Right renal cortex interstitium (tissue), 3 donors: ENCODE results near the gene TAS2R13. TPM values are rescaled to one million over a fixed set of nuclear protein-coding genes. Genes with fewer than 3 reads are reported as not detected.

Source experiments
- DNase-seq, 3 donors: peaks; one replicate each; pipeline ENCODE4 v3.0.0-alpha.2; 2013; ENCODE audit warnings: low read depth in 3 of 3, low spot score in 2 of 3
- polyA plus RNA-seq, 3 donors: library from polyadenylated mRNA; unstranded; fragments of 120-200 nt; gene quantifications; one replicate each; pipeline ENCODE4 v1.2.1, GENCODE V29; 2013; ENCODE audit not compliant: insufficient read length in 3 of 3

Gene TAS2R13
- under 1 TPM in 2 of 3 donors, not detected in 1; 0.10 TPM for polyA plus RNA-seq

GRCh38 chr12:10909462-10909861, at the start of gene TAS2R13:
Gene TAS2R13 (minus strand): TSS chr12:10909562. CDS start chr12:10909298, 264 bp downstream.
- DNase-seq: no peak

GRCh38 chr12:10957741-10958140, 48.4 kb upstream of the TAS2R13 start:
- DNase-seq: no peak

- DNase-seq: no peak
Observed at GRCh38 chr12:10956085-10956484, 46.7 kb upstream of the TAS2R13 start.

- no peak for DNase-seq
Observed at GRCh38 chr12:10952645-10953044, 43.3 kb upstream of the TAS2R13 start.

- no peak for DNase-seq
Observed at GRCh38 chr12:10943167-10943566, 33.8 kb upstream of the TAS2R13 start.

DNA sequence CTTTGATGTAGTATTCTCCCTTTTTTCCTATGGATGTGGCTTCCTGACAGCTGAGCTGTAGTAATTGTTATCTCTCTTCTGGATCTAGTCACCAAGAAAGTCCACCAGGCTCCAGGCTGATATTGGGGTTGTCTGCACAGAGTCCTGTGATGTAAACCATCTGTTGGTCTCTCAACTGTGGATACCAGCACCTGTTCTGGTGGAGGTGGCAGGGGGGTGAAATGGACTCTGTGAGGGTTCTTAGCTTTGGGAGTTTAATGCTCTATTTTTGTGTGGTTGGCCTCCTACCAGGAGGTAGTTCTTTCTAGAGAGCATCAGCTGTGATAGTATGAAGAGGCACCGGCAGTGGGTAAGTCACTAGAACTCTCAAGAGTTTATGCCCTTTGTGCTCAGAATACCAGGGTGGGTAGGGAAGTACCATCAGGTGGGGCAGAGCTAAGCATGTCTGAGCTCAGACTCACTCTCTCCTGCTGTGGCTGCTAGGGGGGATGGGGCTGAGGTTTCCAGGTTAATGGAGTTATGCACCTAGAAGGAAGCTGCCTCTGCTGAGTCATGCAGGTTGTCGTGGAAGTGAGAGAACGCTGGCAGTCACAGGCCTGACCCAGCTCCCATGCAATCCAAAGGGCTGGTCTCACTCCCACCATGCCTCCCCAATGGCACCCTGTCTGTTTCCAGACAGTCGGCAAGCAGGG, 32.7 kb upstream of the TAS2R13 start:
- no peak for DNase-seq

- no peak for DNase-seq
Observed at GRCh38 chr12:10941369-10941768, 32.0 kb upstream of the TAS2R13 start.

GRCh38 chr12:10940389-10940788, 31.0 kb upstream of the TAS2R13 start:
- no peak for DNase-seq

DNA sequence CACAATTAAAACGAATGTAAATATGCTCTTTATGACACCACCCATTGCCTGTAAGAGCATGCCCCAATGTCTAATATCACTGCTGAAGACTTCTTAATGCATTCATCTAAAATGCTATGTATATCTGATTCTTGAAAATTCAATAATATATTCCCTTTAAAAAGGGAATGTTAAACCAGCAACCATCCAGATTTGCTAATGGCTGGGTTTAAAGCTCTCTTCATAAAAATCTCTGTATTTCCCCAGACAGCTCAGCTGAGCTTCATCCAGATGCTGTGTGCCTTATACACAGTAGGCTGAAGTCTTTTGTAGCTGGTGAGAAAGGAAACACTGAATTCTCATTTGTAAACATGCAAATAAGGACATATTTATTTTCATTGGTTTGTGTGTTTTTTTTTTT, 29.8 kb upstream of the TAS2R13 start, which contains the start of gene TAS2R14:
TSS of gene TAS2R14 (minus strand) at position 101 of the 400 bp plus-strand sequence. CDS start at position 45, 56 bp downstream.
- DNase-seq: no peak

DNA sequence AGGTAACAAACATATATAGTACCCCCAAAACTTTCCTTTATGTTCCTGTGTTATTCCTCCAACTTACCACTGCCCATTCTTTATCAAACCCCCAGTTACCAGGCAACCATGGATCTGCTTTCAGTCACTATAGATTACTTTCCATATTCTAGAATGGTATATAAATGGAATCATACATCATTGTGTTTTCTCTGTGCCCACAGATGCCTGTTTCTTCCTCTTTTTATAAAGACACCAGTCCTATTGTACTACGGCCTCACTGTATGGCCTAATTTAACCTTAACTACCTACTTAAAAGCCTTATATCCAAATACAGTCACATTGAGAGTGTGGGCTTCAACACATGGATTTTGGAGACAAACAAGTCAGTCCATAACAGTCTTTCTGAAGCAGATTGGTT, 27.1 kb upstream of the TAS2R13 start:
- DNase-seq: no peak

GRCh38 chr12:10928746-10929286, 19.5 kb upstream of the TAS2R13 start, which contains the start of gene PRH2:
Gene PRH2 (plus strand): TSS chr12:10929236. CDS start chr12:10929274, 38 bp downstream.
- no peak for DNase-seq

- no peak for DNase-seq
Observed at GRCh38 chr12:10926269-10926668, 16.9 kb upstream of the TAS2R13 start.

- no peak for DNase-seq
Observed at GRCh38 chr12:10919809-10920208, 10.4 kb upstream of the TAS2R13 start.

GRCh38 chr12:10910380-10910779, 1.0 kb upstream of the TAS2R13 start:
- DNase-seq: no peak

GRCh38 chr12:10904686-10905085, 4.7 kb downstream of the TAS2R13 start:
- no peak for DNase-seq

GRCh38 chr12:10901427-10901826, 7.9 kb downstream of the TAS2R13 start:
- no peak for DNase-seq

DNA sequence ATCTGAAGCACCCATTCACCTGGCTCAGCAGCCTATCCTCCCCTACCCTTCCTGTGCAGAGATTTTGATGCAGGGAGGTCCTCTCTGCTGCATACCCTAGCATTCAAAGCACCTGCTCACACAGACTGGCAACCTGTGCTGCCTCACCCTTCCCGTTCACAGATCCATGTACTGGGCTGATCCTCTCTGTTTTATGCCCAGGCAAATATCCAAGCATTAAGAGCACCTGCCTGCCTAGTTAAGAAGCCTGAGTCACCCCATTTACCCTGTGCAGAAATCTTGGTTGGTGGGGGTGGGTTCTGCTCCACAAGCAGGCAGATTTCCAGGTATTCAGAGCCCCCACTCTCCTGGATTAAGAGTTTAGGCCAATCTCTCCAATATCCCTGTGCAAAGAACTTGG, 8.4 kb downstream of the TAS2R13 start:
- no peak for DNase-seq

- no peak for DNase-seq
Observed at GRCh38 chr12:10900530-10900929, 8.8 kb downstream of the TAS2R13 start.

DNA sequence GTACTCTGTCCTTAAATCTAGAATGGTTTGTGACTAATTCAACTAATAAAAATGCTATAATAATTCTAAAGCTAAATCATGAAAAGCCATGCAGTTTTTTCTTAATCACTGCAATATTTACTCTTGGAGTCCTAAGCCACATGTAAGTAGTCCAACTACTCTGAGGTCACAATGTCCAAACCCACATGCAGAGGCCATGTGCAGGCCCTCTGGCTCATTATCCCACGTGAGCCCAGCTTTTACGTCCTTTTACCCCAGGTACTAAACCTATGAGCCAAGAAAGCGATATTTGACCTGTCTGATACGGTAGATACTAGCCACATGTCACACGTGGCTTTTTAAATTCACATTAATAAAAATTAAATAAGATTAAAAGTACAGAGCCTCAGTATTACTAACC, 12.5 kb downstream of the TAS2R13 start:
- no peak for DNase-seq

GRCh38 chr12:10891937-10892336, 17.4 kb downstream of the TAS2R13 start:
- DNase-seq: no peak

DNA sequence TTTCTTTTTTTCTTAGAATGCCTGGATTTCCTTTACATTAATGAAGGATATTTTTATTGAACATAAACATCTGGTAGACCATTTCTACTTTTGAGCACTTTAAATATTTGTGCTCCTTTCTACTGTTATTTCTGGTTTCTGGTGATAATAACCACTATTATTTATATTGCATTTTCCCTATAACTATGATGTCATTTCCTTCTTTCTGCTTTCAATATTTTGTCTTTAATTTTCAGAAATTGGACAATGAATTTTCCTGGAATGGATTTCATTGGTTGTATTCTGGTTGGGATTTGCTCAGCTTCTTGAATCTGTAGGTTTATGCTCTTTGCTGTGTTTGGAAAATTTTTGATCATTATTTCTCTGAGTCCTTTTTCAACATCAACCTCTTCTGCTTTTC, 20.1 kb downstream of the TAS2R13 start:
- DNase-seq: no peak

- no peak for DNase-seq
Observed at GRCh38 chr12:10884086-10884725, 25.2 kb downstream of the TAS2R13 start, which contains the start of gene PRH1. Gene PRH1 (minus strand): TSS chr12:10884255. CDS start chr12:10884217, 38 bp downstream.
